Hepatocyte (in vitro differentiated cells): ENCODE measurements around the gene KDM4C.

Source experiments
- EZH2 ChIP-seq: fragments of 200-600 bp; sonication (generic); IDR thresholded peaks from 2 replicates; pipeline ENCODE4 v1.6.1; 2016; ENCODE audit warnings: antibody characterized with exemption, mild to moderate bottlenecking, borderline replicate concordance
- EZH2phosphoT487 ChIP-seq: fragments of 200-600 bp; sonication (generic); IDR thresholded peaks from one replicate; pipeline ENCODE4 v1.6.1; 2018; ENCODE audit warnings: antibody characterized with exemption, mild to moderate bottlenecking, low read depth, moderate library complexity; ENCODE audit not compliant: unreplicated experiment, severe bottlenecking
- TF ChIP-seq, protein P1 (sequence below): fragments of 200-600 bp; sonication (generic); IDR thresholded peaks from 2 replicates; pipeline ENCODE4 v1.5.1; 2016; ENCODE audit warnings: antibody characterized with exemption, mild to moderate bottlenecking; ENCODE audit not compliant: poor library complexity

DNA sequence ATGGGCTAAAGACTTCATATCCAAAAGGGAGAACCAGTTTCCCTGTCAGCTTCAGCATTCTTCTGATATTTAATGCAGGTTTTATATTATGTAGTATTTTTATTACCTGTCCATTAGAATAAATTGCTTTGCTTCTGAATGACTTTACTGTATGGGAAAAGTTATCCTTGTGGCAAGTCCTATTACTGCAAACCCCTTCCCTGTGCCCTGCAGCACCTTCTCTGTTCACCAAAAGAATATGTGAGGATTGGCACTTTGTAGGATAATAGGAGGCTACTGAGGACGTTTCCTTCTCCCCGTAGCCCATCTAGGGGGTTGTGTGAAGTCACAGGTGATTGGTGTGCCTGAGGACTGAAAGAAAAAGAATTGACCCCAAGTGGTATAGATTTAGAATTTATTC lies 296.1 kb downstream of the KDM4C start:
- TF ChIP-seq EZH2 (no peak), EZH2phosphoT487 (no peak)
- TF ChIP-seq, protein P1, sequence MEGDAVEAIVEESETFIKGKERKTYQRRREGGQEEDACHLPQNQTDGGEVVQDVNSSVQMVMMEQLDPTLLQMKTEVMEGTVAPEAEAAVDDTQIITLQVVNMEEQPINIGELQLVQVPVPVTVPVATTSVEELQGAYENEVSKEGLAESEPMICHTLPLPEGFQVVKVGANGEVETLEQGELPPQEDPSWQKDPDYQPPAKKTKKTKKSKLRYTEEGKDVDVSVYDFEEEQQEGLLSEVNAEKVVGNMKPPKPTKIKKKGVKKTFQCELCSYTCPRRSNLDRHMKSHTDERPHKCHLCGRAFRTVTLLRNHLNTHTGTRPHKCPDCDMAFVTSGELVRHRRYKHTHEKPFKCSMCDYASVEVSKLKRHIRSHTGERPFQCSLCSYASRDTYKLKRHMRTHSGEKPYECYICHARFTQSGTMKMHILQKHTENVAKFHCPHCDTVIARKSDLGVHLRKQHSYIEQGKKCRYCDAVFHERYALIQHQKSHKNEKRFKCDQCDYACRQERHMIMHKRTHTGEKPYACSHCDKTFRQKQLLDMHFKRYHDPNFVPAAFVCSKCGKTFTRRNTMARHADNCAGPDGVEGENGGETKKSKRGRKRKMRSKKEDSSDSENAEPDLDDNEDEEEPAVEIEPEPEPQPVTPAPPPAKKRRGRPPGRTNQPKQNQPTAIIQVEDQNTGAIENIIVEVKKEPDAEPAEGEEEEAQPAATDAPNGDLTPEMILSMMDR, result no peak
